ENCODE results near the gene LILRA6.
"Not testable (repeated sequence)": the region's sequence is repeated elsewhere in the genome, so short reads cannot be mapped to it uniquely, and the experiment has no call there.

The LILRA6 gene

DNA sequence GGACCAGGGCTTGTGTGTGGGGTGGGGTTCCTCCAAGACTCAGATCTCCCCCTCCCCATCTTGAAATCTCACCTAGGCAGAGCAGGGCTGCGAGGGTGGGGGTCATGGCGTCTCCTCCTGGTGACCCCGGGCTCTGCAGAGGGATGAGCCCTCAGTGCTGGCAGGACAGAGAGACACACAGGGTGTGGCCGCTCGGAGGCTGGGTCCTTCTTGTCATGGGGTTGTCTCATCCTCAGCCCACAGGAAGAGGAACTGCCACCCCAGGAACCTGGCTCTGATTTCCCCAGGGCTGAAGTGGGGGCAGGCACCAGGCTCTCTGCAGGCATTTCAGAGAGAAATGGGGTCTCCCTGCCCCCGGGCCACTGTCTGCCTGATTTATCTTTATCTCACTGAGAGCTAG, at the start of gene LILRA6:
Gene LILRA6, minus strand, starts transcription at position 145 of the 400 bp plus-strand sequence.
- not testable (repeated sequence) for DNase-seq (ENCODE audit: low spot score)

DNA sequence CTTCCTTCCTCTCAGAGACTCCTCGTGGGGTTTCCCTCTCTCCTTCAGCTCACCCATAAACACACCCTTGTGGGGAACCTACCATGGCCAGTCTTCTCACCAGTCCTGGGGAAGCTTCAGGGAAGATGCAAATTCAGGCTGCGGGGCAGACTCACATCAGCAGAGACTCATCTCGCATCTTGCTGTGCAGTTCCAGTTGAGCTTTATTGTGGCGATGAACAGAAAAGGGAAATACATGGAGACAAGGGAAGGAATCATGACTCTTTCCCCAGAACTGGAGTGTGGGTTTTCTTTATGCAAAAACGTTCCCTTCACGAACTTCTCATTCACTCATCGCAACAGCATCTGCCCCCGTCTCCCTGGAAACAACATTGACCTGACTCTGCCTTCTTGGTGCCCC, 46.6 kb upstream of the LILRA6 start:
- not testable (repeated sequence) for DNase-seq (ENCODE audit: low spot score)

DNA sequence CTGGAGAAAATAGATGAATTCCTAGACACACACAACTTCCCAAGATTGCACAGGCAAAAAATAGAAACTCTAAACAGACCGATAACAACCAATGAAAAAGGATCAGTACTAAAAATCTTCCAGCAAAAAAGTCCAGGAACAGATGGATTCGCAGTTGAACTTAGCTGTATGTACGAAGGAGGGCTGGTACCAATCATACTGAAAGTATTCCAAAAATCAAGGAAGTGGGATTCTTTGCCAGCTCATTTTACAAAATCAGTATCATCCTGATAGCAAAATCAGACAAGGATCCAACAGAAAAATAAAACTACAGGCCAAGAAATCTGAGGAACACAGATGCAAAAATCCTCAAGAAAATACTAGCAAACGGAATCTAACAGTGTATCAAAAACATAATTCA, 44.9 kb upstream of the LILRA6 start:
- no peak for DNase-seq (ENCODE audit: low spot score)

DNA sequence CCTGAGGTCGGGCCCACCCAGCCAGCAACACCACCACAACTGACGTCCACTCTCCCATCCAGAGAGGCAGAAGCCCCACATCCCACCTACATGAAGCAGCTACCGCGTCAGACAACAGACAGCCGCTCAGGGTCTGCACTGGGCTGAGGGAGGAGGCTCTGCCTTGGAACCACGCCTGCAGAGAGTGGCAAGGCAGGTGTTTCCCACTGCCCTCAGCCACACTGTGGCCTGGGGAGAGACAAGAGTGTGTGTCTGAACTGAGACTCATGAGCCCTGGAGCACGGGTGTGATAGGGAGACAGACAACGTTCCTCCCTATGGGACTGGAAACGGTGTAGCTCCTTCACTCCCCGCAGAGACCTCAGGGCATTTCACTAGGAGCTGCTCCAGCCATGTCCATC, 43.7 kb upstream of the LILRA6 start:
- DNase-seq (ENCODE audit: low spot score): not testable (repeated sequence)

DNA sequence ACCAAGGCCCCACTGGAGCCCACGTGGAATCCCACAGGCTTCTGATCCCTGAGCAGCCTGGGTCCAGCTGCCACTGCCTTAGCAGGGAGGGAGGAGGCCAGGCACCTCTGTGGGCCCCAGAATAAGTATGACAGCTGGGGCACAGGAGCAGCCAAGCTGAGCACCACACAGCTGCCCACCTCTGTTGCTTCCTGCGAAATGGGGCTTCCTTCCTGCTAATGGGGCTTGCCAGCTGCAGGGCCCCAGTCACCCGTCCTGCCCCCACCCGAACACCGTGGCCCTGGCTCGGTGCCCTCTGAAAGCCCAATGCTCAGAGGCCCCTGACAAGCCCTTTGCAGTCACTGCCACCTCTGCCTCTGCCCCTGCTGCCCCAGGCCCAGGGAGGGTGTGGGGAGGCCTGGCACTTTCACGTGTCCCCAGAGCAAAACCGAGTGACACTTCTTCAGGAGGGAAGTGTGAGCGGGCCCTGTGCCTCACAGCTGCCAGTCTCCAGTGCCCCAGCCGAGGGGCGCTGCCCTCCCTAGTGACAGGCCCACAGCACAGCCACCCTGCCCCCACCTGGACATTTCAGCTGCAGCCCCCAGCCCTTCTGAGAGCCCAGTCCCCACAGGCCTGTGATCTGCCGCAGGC, 43.0 kb upstream of the LILRA6 start:
- not testable (repeated sequence) for DNase-seq (ENCODE audit: low spot score)

DNA sequence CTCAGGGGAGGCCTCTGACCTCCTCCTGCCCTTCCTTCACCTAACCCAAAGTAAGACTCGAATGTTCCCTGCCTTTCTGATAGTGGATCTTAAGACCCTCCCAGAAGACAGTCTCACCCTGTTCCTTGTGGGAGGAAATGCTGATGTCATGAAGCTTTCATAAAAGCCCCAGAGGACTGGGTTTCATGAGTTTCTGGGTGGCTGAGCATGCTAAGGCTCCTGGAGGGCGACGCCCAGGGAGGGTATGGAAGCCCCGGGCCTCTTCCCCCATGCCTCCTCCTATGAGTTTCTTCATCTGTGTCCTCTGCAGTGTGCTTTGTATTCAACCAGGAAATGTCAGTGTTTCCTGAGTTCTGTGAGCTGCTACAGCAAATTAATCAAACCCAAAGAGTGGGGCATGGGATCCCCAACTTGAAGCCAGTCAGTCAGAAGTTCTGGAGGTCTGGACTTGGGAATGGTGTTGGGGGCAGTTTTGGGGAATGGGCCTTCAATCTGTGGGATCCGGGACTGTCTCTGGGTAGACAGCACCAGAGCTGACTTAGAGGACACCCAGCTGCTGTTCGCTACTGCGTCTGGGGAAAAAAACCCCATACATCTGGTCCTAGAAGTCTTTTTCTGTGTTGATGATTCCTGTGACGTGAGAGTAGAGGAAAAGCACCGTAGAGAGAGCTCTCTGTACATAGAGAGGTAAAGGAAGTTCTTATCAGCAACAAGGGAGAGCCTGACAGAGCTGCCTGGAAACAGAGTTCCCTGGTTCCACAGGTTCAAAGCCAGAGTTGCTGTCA, 40.3 kb upstream of the LILRA6 start:
- no peak for DNase-seq (ENCODE audit: low spot score)

DNA sequence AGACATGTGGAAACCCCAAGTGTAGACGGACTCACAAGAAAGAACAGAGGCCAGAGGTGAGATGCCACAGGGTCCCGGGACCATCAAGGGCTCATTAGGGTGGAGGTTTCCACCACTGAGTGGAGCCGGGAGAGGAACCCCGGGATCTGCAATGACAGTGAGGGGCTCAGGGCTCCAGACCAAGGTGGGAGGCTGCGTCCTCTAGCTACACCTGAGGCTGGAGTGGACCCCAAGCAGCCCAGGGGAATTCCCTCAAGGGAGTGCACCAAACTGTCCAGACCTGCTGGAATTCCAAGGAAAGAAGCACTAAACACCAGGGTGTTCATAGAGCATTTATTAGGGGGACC, 39.1 kb upstream of the LILRA6 start:
- not testable (repeated sequence) for DNase-seq (ENCODE audit: low spot score)

DNA sequence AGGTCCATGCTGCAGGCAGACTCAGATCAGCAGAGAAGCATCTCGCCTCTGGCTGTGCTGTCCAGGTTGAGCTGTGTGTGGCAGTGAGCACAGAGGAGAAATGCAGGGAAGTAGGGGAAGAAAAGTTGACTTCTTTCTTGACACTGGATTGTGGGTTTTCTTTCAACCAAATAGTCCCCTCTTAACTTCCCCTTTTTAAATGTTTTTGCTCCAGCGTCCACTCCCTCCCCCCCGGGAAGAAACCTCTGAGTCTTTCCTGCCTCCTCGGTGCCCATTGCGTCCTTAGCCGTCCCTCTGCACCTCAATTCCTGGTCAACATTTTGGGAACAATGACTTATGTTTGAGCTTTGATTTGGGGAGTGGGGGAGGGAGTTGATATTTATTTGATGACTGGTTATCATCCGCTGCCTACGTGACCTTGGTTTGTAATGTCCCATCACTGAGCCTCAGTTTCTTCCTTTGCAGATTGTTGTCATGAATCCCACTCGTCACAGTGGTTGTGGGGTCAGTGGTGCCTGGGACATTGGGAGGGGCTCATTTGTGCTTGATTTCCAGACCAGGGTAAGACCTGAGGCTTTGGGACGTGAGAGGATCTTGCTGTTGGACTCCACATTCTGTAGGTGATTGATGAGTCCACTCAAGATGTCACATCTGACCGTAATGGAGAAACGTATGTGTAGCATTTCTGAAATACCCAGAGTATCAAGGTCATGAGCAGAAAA, 38.6 kb upstream of the LILRA6 start, which contains the start of gene LILRB2:
Gene LILRB2, minus strand, starts transcription at position 104 of the 722 bp plus-strand sequence. CDS start 614 bp downstream, outside the sequence.
- DNase-seq (ENCODE audit: low spot score): no peak

DNA sequence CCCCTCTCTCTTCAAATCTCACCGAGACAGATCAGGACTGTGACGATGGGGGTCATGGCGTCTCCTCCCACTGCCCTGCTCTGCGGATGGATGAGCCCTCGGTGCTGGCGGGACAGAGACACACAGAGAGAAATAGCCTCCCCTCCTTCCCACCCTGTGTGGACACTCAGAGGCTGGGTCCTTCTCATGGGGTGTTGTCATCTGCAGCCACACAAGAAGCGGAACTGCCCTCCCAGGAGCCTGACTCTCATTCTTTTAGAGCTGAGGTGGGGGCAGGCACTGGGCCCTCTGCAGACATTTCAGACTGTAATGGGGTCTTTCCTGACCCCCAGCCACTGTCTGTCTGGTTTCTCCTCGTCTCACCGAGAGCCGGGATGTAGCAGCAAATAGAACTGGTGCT, 37.9 kb upstream of the LILRA6 start:
- DNase-seq (ENCODE audit: low spot score): not testable (repeated sequence)

DNA sequence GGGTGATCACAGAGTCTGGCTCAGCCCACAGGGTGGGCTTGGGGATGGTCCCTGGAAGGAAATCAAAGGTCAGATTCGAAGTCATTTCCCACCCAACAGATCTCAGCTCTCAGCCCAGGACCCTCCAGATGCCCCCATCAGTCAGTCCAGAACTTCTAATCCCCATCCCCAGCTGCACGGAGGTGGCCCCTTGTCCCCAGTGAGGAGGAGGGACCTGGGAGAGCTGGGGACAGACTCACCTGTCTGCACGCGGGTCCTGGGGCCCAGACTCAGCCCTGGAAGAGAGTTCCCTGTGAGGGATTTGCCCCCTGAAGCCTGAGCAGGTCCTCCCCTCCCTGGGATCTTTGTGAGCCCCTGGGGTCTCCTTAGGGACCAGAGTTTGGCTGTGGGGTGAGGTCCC, 37.4 kb upstream of the LILRA6 start:
- DNase-seq (ENCODE audit: low spot score): not testable (repeated sequence)

DNA sequence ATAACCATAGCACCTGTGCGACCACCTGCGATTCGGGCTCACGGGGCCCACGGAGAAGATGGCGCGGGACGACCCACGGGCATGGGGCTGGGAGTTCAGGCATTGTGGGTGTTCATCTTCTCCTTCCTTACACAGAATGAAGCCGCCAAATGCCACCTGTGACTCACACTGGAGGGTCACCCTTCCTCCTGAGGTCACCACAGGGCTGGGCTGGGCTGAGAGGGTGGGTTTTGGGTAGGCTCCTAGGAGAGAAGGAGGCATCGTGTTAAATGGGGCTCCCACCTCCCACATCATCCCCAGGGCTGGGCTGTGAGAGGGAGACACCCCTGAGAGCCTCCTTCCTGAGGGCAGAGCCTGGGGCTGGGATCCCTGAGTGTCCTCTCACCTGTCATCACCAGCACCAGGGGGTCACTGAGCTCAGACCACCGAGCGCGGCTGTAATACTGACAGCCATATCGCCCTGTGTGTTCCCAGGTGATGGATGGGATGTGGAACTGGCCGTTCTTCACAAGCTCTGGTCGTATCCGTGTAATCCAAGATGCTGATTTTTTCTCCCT, 36.9 kb upstream of the LILRA6 start:
- no peak for DNase-seq (ENCODE audit: low spot score)

DNA sequence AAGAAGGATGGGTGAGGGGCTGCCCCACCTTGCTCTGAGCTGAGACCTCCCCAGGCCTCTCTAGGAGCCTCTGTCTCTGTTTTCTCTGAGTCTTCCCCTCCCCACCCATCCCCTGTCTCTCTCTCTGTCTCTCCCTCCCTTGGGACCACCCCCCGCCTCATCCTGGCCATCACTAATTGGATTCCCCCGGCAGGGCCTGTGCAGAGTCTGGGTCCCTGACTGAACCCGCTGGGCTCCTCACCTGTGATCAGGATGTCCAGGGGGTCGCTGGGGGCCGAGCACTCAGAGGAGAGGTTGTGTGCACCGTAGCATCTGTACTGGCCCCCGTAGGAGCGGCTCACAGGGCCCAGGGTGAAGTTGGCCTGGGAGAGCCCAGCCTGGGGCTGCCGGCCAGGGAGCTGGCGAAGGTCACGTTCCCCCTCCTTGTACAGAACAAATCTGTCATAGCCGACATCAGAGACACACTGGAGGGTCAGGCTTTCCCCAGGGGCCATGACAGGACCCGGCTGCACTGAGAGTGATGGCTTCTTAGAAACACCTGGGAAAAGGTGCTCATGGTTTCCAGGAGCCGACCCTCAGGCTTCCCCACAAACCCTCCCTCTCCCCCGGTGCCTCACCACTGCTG, 36.1 kb upstream of the LILRA6 start:
- DNase-seq (ENCODE audit: low spot score): not testable (repeated sequence)

DNA sequence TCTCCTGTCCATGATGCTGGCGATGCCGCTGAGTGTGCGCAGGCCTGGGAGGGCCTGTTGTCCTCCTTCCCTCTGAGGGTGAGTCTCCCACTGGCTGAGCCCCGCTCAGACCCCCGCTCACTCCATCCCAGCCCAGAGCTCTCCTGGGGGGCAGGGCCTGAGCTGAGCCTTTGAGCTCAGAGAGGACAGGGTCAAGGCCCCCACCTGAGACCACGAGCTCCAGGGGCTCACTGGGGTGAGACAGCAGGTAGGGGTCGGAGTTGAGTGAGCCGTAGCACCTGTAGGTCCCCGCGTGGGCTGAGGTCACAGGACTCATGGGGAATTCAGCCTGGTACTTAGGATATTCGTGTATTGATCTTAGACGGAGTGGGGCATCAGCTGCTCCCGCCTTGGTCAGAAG, 35.5 kb upstream of the LILRA6 start:
- not testable (repeated sequence) for DNase-seq (ENCODE audit: low spot score)

DNA sequence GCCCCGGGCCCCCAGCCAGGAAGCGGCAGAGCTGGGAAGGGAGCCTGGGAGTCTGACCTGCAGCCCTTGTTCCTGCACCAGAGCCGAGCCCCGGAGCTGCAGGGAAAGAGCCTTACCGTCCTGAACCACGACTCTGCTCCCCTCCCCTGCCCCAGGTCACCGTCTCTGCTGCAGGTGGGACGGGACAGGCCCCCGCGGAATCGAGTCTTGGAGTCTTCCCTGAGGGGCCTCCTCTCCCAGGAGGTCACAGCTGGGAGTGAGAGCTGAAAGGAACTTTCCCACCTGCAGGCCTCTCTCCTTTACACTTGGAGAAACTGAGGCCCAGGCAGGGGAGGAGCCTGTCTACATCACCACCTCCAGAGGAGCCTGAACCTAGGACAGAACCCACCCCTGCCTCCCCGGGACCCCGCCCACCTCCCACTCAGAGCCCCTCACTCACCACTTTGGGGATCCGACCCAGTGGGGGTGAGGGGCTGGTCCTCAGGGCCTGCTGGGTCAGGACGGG, 34.6 kb upstream of the LILRA6 start:
- not testable (repeated sequence) for DNase-seq (ENCODE audit: low spot score)

DNA sequence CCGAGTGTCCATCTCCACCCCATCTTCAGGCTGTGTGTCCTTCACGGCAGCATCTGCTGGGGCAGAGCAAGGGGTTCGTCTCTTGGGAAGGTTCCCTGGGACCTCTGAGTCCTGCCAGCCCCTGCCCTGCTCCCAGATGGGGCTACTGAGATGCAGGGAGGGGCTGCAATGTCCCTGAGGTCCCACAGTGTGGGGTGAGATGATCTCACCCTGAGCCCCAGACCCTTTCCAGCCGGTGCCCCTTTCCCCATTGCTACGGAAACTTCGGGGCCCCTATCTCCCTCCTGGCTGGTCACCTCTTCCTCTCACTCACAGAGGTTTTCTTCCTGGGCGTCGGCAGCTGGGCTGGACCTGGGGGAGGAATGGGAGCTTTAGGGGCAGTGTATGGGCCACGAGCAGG, 33.4 kb upstream of the LILRA6 start:
- DNase-seq (ENCODE audit: low spot score): no peak

DNA sequence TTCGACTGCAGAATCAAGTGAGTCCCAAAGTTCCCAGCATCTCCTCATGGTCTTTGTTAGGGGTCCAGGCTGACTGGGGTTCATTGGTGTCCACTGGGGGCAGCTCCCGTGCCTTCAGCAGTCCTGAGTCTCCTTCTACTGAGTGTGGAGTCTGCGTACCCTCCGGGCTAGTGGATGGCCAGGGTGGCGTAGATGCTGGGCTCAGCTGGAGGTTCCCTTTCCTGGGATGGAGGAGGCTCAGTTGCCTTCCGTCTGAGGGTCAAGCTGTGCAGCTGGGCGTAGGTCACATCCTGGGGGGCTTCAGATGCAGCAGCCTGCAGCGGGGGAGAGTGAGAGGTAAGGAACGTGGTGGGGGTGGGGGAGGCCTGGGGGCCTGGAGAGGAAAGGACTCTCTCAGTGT, 31.9 kb upstream of the LILRA6 start:
- DNase-seq (ENCODE audit: low spot score): not testable (repeated sequence)

DNA sequence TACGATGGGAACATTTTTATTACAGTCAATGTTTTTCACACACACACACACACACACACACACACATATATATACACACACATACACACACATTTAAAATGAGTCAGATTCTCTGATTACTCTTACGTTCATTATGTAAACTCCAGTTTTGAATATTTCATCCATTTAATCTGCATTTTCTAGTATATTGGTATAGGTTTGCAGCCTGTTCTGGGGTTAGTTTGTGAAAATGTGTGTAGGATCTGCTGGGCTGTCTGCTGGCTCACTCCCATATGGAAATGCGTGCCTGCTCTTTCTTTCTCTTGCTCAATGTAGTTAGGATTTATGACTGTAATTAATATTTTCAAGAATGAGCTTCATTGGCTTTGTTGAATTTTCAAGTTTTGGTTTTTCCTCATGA, 31.2 kb upstream of the LILRA6 start:
- no peak for DNase-seq (ENCODE audit: low spot score)

DNA sequence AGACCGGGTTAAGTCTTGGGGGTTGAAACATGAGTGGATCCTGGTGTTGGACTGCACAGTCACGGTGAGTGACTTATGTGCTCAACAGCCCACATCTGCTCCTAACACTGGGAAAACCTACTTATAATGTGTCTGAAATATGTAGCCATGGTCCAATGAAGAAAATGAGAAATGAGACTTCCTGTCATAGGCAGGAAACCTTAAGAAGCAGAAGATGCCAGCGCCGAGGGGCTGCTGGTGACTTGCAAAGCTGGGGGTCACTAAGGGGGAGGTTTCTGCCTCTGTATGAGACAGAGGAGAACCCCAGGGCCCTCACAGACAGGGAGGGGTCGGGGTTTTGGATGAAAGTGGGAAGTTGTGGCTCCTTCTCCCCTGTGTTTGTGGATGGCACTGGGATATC, 29.6 kb upstream of the LILRA6 start:
- not testable (repeated sequence) for DNase-seq (ENCODE audit: low spot score)

DNA sequence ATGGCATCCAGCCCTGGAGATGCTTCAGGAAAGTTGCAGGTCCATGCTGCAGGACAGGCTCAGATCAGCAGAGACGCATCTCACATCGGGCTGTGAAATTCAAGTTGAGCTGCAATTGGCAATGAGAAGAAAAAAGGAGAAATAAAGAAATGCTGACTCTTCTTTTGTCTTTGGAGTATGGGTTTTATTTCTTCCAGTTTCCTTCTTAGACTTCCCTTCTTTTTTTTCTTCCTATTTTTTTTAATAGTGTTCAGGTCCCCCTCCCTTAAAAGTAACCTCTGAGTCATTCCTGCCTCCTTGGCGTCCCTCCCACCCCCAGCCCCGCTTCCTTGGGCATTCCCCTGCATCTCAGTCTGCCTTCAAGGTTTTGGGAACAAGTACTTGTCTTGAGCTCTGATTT, 29.0 kb upstream of the LILRA6 start:
- not testable (repeated sequence) for DNase-seq (ENCODE audit: low spot score)

DNA sequence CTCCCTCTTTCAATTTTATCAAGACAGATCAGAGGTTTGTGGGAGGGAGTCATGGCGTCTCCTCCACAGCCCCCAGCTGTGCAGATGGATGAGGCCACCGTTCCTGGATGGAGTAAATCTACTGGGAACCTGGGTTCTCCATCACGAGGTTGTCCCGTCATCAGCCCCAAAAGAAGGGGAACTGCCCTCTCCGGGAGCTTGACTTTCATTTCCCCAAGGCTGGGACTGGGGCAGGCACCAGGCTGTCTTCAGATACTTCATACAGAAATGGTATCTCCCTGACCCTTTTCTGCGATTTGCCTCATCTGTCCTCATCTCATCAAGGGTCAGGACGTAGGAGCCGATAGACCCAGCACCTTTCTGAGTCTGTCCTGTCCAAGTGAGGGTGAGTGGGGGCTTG, 28.5 kb upstream of the LILRA6 start:
- no peak for DNase-seq (ENCODE audit: low spot score)

DNA sequence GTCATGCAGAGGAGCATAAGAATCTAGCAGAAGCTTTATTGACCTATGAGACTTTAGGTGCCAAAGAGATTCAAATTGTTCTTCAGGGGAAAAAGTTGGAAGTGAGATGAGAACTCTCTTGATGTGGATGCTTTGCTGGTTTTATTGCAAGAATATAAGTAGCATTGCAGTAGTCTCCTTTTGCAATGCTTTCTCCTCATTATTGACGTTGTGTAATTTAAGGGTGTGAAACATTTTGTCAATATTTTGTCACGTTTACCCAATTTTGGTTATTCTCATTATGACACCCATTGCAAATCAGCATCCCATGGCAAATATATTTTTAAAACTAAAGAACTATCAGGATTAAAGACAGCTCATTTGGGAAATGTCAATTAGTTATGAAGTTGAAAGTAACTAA, 26.3 kb upstream of the LILRA6 start:
- DNase-seq (ENCODE audit: low spot score): no peak

DNA sequence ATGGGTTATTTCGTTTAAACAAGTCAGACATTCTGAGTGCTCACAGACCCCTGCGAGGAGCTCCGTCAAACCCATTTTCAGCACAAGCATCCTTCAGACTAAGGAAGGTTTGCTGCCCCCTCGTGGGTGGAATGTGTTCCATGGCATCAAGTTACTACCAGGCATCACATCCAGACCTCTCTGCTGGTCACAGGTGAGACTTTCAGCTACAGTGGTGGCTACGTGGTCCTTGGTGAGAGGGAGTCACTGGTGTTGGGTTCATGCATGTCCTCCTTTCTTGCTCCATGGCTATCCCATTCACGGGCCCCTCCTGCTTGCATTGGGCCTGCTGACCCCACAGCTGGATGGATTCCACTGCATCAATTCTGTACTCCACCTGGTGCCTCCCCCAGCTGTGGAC, 23.5 kb upstream of the LILRA6 start:
- DNase-seq (ENCODE audit: low spot score): peak; percentile 52
